GM19452 (cell line): ENCODE data around the gene SLF2.
"Not testable (repeated sequence)": the region's sequence is repeated elsewhere in the genome, so short reads cannot be mapped to it uniquely, and the experiment has no call there.

Source experiments
- ATAC-seq: cut with Tn5 transposase; IDR thresholded peaks from one replicate; pipeline ENCODE4 v1.9.1; 2021; ENCODE audit not compliant: unreplicated experiment

Gene SLF2

GRCh38 chr10:100877461-100877850 lies 35.3 kb upstream of the SLF2 start:
- no peak for ATAC-seq

- ATAC-seq: no peak
Measured at GRCh38 chr10:100878291-100878910, 34.4 kb upstream of the SLF2 start.

- no peak for ATAC-seq
Measured at GRCh38 chr10:100879741-100880360, 32.9 kb upstream of the SLF2 start.

- ATAC-seq: no peak
Measured at GRCh38 chr10:100881556-100882213, 31.1 kb upstream of the SLF2 start.

GRCh38 chr10:100882252-100882651 lies 30.5 kb upstream of the SLF2 start:
- ATAC-seq: no peak

GRCh38 chr10:100882671-100883311 lies 30.0 kb upstream of the SLF2 start:
- no peak for ATAC-seq

GRCh38 chr10:100883312-100883821 lies 29.4 kb upstream of the SLF2 start:
- no peak for ATAC-seq

- ATAC-seq: not testable (repeated sequence)
Measured at GRCh38 chr10:100885611-100886010, 27.2 kb upstream of the SLF2 start.

GRCh38 chr10:100886091-100886490 lies 26.7 kb upstream of the SLF2 start:
- no peak for ATAC-seq

- no peak for ATAC-seq
Measured at GRCh38 chr10:100886521-100886920, 26.2 kb upstream of the SLF2 start.

GRCh38 chr10:100886963-100887362 lies 25.8 kb upstream of the SLF2 start:
- ATAC-seq: no peak

- no peak for ATAC-seq
Measured at GRCh38 chr10:100887761-100888296, 24.9 kb upstream of the SLF2 start.

- ATAC-seq: no peak
Measured at GRCh38 chr10:100888957-100889356, 23.8 kb upstream of the SLF2 start.

- ATAC-seq: no peak
Measured at GRCh38 chr10:100889546-100889945, 23.2 kb upstream of the SLF2 start.

- ATAC-seq: no peak
Measured at GRCh38 chr10:100890141-100890672, 22.6 kb upstream of the SLF2 start.

GRCh38 chr10:100890673-100891317 lies 22.0 kb upstream of the SLF2 start:
- ATAC-seq: no peak

- no peak for ATAC-seq
Measured at GRCh38 chr10:100894033-100894432, 18.7 kb upstream of the SLF2 start.

- ATAC-seq: no peak
Measured at GRCh38 chr10:100894589-100895294, 18.0 kb upstream of the SLF2 start.

GRCh38 chr10:100895346-100895745 lies 17.4 kb upstream of the SLF2 start:
- no peak for ATAC-seq

- no peak for ATAC-seq
Measured at GRCh38 chr10:100895896-100896295, 16.9 kb upstream of the SLF2 start.
